ENCODE measurements around the gene BRSK2. TPM values are rescaled to one million over a fixed set of nuclear protein-coding genes. Genes with fewer than 3 reads are reported as not detected.

BRSK2 gene
- total and polyA plus RNA-seq, 2 of the 4 experiments (the other 2 are of a cell fraction), result 0.18 to 0.62 TPM

DNA sequence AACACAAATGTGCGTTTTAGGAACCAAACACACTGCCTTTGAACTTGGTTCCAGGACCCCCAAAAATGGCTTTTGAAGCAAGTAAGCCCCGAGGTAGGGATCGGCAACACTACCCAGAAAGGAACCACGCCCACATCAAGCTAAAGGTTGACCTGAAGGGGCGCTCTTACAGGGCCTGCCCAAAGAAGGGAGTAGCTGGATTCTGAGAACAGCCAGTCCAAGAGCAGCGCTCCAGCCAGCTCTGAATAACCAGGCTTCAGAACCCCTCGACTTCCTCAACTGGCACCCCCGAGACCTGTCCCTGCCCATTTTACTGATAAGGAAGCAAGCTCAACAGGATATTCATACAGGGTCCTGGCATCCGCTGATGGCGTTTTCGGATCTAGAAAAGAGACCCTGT lies 115.7 kb downstream of the BRSK2 start:
- peaks cover 82% of the 10 kb centered on the region for H4K20me1 ChIP-seq (ENCODE audit: insufficient read depth, low read length)
- H3K56ac ChIP-seq (ENCODE audit: extremely low read depth, insufficient read depth, low read length), result no peak overlapping the region
- no peak overlapping the region for H2AK9ac ChIP-seq (replicated peaks; ENCODE audit: low read depth, low read length, poor library complexity)
- no peak overlapping the region for H3K14ac ChIP-seq (replicated peaks; ENCODE audit: low read depth, low read length)
- H3K23ac ChIP-seq (ENCODE audit: low read depth, low read length), result no peak overlapping the region
- H2BK15ac ChIP-seq (ENCODE audit: low read depth, low read length), result no peak overlapping the region
- H3K4me3 ChIP-seq (ENCODE audit: insufficient read depth, low read depth, low read length), result no peak overlapping the region
- TF ChIP-seq, protein P1, sequence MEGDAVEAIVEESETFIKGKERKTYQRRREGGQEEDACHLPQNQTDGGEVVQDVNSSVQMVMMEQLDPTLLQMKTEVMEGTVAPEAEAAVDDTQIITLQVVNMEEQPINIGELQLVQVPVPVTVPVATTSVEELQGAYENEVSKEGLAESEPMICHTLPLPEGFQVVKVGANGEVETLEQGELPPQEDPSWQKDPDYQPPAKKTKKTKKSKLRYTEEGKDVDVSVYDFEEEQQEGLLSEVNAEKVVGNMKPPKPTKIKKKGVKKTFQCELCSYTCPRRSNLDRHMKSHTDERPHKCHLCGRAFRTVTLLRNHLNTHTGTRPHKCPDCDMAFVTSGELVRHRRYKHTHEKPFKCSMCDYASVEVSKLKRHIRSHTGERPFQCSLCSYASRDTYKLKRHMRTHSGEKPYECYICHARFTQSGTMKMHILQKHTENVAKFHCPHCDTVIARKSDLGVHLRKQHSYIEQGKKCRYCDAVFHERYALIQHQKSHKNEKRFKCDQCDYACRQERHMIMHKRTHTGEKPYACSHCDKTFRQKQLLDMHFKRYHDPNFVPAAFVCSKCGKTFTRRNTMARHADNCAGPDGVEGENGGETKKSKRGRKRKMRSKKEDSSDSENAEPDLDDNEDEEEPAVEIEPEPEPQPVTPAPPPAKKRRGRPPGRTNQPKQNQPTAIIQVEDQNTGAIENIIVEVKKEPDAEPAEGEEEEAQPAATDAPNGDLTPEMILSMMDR (conservative IDR thresholded peaks at IDR 0.05; ENCODE audit: low read depth, low read length), result no peak
- TF ChIP-seq POLR2A (IDR thresholded peaks at IDR 0.05; ENCODE audit: low read depth, low read length) (no peak), FOS (IDR thresholded peaks at IDR 0.05; ENCODE audit: low read depth, low read length) (no peak), CEBPB (IDR thresholded peaks at IDR 0.05; ENCODE audit: low read depth, low read length) (no peak), NFE2L2 (IDR thresholded peaks at IDR 0.05; ENCODE audit: low read depth, low read length) (no peak)
- TF ChIP-seq, protein P2, sequence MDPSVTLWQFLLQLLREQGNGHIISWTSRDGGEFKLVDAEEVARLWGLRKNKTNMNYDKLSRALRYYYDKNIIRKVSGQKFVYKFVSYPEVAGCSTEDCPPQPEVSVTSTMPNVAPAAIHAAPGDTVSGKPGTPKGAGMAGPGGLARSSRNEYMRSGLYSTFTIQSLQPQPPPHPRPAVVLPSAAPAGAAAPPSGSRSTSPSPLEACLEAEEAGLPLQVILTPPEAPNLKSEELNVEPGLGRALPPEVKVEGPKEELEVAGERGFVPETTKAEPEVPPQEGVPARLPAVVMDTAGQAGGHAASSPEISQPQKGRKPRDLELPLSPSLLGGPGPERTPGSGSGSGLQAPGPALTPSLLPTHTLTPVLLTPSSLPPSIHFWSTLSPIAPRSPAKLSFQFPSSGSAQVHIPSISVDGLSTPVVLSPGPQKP (IDR thresholded peaks at IDR 0.05; ENCODE audit: borderline replicate concordance, low read depth, low read length), result no peak
- CTCF ChIA-PET, result no interaction called here
- no peak overlapping the region for H2BK20ac ChIP-seq (ENCODE audit: low read depth, low read length)
- H4K91ac ChIP-seq (ENCODE audit: insufficient read depth, low read depth, low read length), result no peak overlapping the region
- in situ Hi-C loops (cut with MboI; ENCODE audit: low sequenced_read_pairs) (loop anchor here (25.0 kb wide), 1 partner anchor 293 kb away; the partner anchor contains the start of gene MUC5B), dilution Hi-C loops (cut with HindIII; ENCODE audit: low sequenced_read_pairs, unreplicated experiment) (no loop called here), intact Hi-C loops (cut with micrococcal nuclease) (no loop called here)
- WGBS, 2 experiments (ENCODE audit: extremely low coverage in 2 of 2, insufficient read length in 1 of 2), result 83% methylated on average over 2 of the region's 11 CpGs; no CpG with 5 or more reads in 1 of the 2 experiments
- H2AFZ ChIP-seq (replicated peaks; ENCODE audit: low read length, poor library complexity), result no peak overlapping the region
- no peak overlapping the region for H2BK5ac ChIP-seq (ENCODE audit: low read depth, low read length, poor library complexity, severe bottlenecking)
- no peaks in the 10 kb centered on the region for H3K9me3 ChIP-seq (ENCODE audit: control insufficient read depth, insufficient read depth, low read length)
- H3K79me1 ChIP-seq (ENCODE audit: low read depth in 1 of 2, low read length in 2 of 2), result peaks cover 10 to 66% of the 10 kb centered on the region in 2 experiments
- H3K9ac ChIP-seq (ENCODE audit: low read depth, low read length), result no peak overlapping the region
- no peak overlapping the region for H2AK5ac ChIP-seq (ENCODE audit: low read depth, low read length)
- POLR2A ChIA-PET (ENCODE audit: unreplicated experiment), result no interaction called here
- no peaks in the 10 kb centered on the region for H3K27me3 ChIP-seq (ENCODE audit: control insufficient read depth, insufficient read depth, low read length)
- H3K9me1 ChIP-seq (ENCODE audit: insufficient read depth, low read length), result 0 out of 2 replicates have a peak, but pooled peaks cover 2% of the 10 kb centered on the region
- no peak overlapping the region for H3K27ac ChIP-seq (ENCODE audit: insufficient read depth, low read length)
- no peak overlapping the region for H4K5ac ChIP-seq (ENCODE audit: low read depth, low read length)
- H3K18ac ChIP-seq (ENCODE audit: low read depth, low read length), result no peak overlapping the region
- ATAC-seq (ENCODE audit: low read depth) (no peak), DNase-seq (no peak)
- no peaks in the 10 kb centered on the region for H3K36me3 ChIP-seq (ENCODE audit: control insufficient read depth, insufficient read depth, low read length)
- BruUV-seq (replicated peaks), result no TSS peak
- H3K4me1 ChIP-seq (ENCODE audit: control insufficient read depth, insufficient read depth, low read length), result no peaks in the 10 kb centered on the region; the same call in 1 of the 2 replicates
- no peak overlapping the region for H2BK120ac ChIP-seq (ENCODE audit: low read depth, low read length)
- H4K8ac ChIP-seq (ENCODE audit: low read depth in 2 of 2, low read length in 2 of 2), result no peak overlapping the region
- no peak overlapping the region for H3K4ac ChIP-seq (ENCODE audit: low read depth, low read length)
- no peak overlapping the region for H3K4me2 ChIP-seq (ENCODE audit: low read depth, low read length)

Data from IMR-90 (cell line).